WERI-Rb-1 (cell line): ENCODE data around the gene MAPKAP1.

Experiments
- DNase-seq: peaks from one replicate; pipeline ENCODE4 v3.0.0-alpha.2; 2020
- H3K27ac ChIP-seq: fragments of 250-450 bp; sonication (Bioruptor Pico); 2 replicates; pipeline ENCODE4 v1.5.1; 2020; ENCODE audit warnings: mild to moderate bottlenecking, moderate library complexity
- H3K27me3 ChIP-seq: fragments of 250-450 bp; sonication (Bioruptor Pico); 2 replicates; pipeline ENCODE4 v1.5.1; 2021; ENCODE audit warnings: mild to moderate bottlenecking, low read depth, moderate library complexity; ENCODE audit not compliant: insufficient read depth, severe bottlenecking
- H3K36me3 ChIP-seq: fragments of 250-450 bp; sonication (Bioruptor Pico); 2 replicates; pipeline ENCODE4 v1.5.1; 2020; ENCODE audit warnings: mild to moderate bottlenecking, moderate library complexity
- H3K4me3 ChIP-seq: 2 replicates; pipeline ENCODE4 v1.5.1; 2011; ENCODE audit warnings: low read depth, mild to moderate bottlenecking, control low read depth, low read length
- H3K9me3 ChIP-seq: fragments of 250-450 bp; sonication (Bioruptor Pico); 2 replicates; pipeline ENCODE4 v1.5.1; 2021; ENCODE audit warnings: mild to moderate bottlenecking, moderate library complexity; ENCODE audit not compliant: severe bottlenecking
- TF ChIP-seq, protein P1 (sequence below): IDR thresholded peaks from 2 replicates; pipeline ENCODE4 v1.5.1; 2011; ENCODE audit warnings: low read depth, mild to moderate bottlenecking, control low read depth, inconsistent platforms, low read length

The MAPKAP1 gene

DNA sequence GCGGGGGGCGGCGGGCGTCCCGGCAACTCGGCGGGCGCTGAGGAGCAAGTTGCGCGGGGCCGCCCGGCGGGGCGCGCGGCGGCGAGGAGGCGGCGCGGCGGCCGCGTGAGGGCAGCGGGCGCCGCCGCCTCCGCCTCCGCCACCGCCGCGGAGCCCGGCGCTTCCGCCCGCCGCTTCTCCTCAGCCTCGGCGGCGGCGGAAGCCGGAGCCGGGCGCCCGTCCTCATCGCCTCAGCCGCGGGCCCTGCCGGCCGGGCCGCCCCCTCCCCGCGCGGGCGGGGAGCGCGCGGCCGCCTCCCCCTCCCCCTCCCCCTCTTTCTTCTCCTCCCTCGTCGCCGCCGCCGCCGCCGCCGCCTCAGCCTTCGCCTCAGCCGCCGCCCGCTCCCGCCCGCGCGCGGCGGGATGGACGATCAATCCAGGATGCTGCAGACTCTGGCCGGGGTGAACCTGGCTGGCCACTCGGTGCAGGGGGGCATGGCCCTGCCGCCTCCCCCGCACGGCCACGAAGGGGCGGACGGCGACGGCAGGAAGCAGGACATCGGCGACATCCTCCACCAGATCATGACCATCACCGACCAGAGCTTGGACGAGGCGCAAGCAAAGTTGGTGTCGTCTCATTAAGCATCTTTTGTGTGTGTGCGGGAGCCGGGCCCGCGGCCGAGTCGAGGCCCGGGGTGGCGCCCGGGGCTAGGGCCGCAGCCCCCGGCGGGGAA, 40.2 kb upstream of the MAPKAP1 start, which contains the start of gene PBX3:
Gene PBX3, plus strand, starts transcription at position 321 of the 712 bp plus-strand sequence.
- Histone ChIP-seq H3K36me3 (peaks cover 26% of the 10 kb centered on the region), H3K27me3 (no peaks in the 10 kb centered on the region), H3K9me3 (no peaks in the 10 kb centered on the region), H3K4me3 (peak within 1 kb of the TSS; percentile 73), H3K27ac (peak within 1 kb of the TSS; percentile 96)
- TF ChIP-seq, protein P1, sequence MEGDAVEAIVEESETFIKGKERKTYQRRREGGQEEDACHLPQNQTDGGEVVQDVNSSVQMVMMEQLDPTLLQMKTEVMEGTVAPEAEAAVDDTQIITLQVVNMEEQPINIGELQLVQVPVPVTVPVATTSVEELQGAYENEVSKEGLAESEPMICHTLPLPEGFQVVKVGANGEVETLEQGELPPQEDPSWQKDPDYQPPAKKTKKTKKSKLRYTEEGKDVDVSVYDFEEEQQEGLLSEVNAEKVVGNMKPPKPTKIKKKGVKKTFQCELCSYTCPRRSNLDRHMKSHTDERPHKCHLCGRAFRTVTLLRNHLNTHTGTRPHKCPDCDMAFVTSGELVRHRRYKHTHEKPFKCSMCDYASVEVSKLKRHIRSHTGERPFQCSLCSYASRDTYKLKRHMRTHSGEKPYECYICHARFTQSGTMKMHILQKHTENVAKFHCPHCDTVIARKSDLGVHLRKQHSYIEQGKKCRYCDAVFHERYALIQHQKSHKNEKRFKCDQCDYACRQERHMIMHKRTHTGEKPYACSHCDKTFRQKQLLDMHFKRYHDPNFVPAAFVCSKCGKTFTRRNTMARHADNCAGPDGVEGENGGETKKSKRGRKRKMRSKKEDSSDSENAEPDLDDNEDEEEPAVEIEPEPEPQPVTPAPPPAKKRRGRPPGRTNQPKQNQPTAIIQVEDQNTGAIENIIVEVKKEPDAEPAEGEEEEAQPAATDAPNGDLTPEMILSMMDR: 0 out of 2 replicates have a peak, but pooled peaks have one; percentile 2
- DNase-seq: peak; percentile 75

DNA sequence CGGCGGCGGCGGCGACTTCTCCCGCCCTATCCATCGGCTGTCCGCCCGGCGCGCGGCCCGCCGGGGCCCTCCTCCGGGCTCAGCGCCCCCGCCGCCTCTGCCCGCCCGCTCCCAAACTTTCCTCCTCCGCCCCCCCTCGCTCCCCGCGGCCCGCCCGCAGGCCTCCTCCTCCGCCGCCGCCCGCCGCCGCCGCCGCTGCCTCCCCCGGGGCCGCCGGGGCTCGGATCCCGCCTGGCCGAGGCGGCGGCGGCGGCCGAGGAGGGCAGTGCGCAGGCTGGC, 39.7 kb upstream of the MAPKAP1 start:
- DNase-seq: no peak

DNA sequence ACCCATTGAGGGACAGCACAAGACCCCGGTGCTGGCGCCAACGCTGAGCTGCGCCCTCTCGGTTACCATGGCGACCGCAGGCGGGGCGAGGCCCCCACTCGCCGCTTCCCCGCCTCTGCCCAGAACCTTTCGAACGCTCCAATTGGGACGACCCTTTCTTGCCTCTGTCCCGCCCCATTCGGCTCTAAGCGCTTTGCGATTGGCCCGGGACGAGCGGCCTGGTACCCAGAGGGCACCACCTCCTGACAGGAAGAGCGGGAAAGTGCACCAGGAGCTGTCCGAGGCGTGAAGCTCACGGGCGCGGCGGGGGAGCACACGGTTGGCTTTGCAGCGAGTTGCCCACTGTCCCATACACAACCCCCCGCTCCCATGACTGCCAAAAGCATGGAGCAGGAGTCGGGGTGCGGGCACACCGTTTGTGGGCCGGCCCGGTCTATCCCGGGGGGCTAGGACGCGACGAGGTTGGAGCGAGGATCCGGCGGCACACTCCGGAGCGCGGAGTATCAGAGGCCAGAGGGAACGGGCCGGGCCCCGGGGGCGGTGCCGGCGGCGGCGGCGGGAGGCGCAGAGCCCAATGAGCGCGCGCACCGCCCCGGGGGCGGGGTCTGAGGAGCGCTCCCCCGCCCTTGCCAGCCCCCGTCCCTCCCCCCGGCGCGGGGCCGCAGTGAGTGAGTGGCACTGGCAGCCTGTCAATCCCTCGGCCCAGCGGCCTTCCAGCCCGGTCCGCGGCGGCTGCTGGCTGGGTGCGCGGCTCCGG, 39.2 kb upstream of the MAPKAP1 start:
- no peaks in the 10 kb centered on the region for H3K27me3 ChIP-seq
- H3K36me3 ChIP-seq: peaks cover 17% of the 10 kb centered on the region
- H3K9me3 ChIP-seq: no peaks in the 10 kb centered on the region
- peak overlapping the region; percentile 53 for H3K4me3 ChIP-seq
- peak overlapping the region; percentile 96 for H3K27ac ChIP-seq
- DNase-seq: peak; percentile 99
- TF ChIP-seq, protein P1: no peak

More for the DNA sequence above, 39.7 kb upstream of the MAPKAP1 start:
- TF ChIP-seq, protein P1: no peak
- Histone ChIP-seq H3K4me3 (peak overlapping the region; percentile 10), H3K9me3 (no peaks in the 10 kb centered on the region), H3K27ac (peak overlapping the region; percentile 96; the same call in 1 of the 2 replicates), H3K36me3 (peaks cover 22% of the 10 kb centered on the region), H3K27me3 (no peaks in the 10 kb centered on the region)

DNA sequence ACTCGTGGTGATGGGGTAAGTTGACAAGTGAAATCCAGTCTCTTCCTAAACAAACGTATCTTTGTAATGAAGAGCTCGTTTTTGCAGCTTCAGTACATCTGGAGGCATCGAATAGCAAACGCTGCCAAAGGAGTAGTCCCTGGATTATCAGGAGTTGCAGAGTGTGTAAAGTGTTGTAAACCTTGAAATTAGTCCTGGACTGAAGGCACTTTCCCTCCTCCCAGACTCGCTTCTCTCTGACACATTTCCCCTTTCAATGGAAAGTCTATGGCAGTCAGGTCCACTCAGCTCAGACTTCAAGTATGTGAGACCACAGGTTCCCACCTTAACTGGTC, 38.6 kb upstream of the MAPKAP1 start:
- TF ChIP-seq, protein P1: no peak
- DNase-seq: no peak
- peak overlapping the region; percentile 96 for H3K27ac ChIP-seq
- H3K27me3 ChIP-seq: no peaks in the 10 kb centered on the region
- no peaks in the 10 kb centered on the region for H3K9me3 ChIP-seq
- H3K4me3 ChIP-seq: peak overlapping the region; percentile 53
- peaks cover 15% of the 10 kb centered on the region for H3K36me3 ChIP-seq

DNA sequence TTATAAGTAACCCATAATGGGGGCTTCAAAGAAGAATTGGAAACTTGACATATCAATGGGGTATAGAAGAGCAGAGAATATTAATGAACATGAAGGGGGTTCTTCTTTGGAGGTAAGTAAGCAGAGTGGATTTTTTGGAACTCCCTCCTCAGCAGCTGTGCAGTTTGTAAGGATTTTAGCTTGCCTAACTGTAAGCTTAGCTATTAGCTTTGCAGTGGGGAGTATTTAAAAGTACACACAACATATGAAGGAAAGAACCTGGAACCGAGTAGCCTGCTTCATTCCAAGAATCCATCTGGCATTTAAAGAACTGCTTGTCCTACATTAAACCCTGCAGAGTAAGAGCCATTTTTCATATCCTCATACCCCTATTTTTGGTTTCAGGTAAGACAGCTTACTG, 38.0 kb upstream of the MAPKAP1 start:
- TF ChIP-seq, protein P1: no peak
- H3K27me3 ChIP-seq: no peaks in the 10 kb centered on the region
- no peak overlapping the region for H3K27ac ChIP-seq
- H3K4me3 ChIP-seq: peak overlapping the region; percentile 53
- peaks cover 15% of the 10 kb centered on the region for H3K36me3 ChIP-seq
- DNase-seq: no peak
- H3K9me3 ChIP-seq: no peaks in the 10 kb centered on the region
